ENCODE results near the gene TMEM223. TPM values are rescaled to one million over a fixed set of nuclear protein-coding genes. Genes with fewer than 3 reads are reported as not detected.
A peak's percentile ranks its signal among the peaks of the same experiment; 100 is the strongest.
"Not testable (repeated sequence)": the region's sequence is repeated elsewhere in the genome, so short reads cannot be mapped to it uniquely, and the experiment has no call there.

Gene TMEM223, protein sequence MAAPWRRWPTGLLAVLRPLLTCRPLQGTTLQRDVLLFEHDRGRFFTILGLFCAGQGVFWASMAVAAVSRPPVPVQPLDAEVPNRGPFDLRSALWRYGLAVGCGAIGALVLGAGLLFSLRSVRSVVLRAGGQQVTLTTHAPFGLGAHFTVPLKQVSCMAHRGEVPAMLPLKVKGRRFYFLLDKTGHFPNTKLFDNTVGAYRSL
- 9.0 and 11.5 TPM in 2 replicates for total RNA-seq

DNA sequence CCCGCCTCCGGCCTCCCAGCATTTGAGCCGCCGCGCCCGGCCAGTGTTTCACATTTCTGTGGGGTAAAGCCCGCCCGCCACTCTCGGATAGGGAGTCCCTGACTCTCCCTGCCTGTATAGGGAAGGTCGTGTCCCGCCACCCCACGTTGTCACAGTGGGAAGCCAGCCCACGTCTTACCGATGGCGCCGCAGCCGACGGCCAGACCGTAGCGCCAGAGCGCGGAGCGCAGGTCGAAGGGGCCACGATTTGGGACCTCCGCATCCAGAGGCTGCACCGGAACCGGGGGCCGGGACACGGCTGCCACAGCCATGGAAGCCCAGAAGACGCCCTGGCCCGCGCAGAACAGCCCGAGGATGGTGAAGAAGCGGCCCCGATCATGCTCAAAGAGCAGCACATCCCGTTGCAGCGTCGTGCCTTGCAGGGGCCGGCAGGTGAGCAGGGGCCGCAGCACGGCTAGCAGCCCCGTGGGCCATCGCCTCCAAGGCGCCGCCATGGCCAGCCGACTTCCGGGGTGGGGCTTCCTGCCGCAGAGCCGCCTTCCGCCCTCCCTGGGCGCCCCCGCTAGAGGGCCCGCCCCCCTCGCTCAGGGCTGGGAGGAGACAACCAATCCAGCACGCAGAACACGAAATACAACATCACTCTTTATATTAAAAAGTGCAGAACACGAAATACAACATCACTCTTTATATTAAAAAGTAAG lies at the start of gene TMEM223:
Gene TMEM223 (minus strand): TSS at position 506 of the 701 bp plus-strand sequence. CDS start 12 bp downstream, at position 494.
- peak within 1 kb of the TSS; percentile 96 for H3K4me3 ChIP-seq (ENCODE audit: insufficient read depth, low read length)
- peaks cover 36% of the 10 kb centered on the region for H3K79me2 ChIP-seq (ENCODE audit: insufficient read depth, low read length)
- H4K20me1 ChIP-seq (ENCODE audit: insufficient read depth, low read length): peaks cover 18% of the 10 kb centered on the region
- TF ChIP-seq, protein P1, sequence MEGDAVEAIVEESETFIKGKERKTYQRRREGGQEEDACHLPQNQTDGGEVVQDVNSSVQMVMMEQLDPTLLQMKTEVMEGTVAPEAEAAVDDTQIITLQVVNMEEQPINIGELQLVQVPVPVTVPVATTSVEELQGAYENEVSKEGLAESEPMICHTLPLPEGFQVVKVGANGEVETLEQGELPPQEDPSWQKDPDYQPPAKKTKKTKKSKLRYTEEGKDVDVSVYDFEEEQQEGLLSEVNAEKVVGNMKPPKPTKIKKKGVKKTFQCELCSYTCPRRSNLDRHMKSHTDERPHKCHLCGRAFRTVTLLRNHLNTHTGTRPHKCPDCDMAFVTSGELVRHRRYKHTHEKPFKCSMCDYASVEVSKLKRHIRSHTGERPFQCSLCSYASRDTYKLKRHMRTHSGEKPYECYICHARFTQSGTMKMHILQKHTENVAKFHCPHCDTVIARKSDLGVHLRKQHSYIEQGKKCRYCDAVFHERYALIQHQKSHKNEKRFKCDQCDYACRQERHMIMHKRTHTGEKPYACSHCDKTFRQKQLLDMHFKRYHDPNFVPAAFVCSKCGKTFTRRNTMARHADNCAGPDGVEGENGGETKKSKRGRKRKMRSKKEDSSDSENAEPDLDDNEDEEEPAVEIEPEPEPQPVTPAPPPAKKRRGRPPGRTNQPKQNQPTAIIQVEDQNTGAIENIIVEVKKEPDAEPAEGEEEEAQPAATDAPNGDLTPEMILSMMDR (IDR thresholded peaks at IDR 0.05; ENCODE audit: extremely low read depth, low read depth, low read length): no peak
- H3K9me3 ChIP-seq (ENCODE audit: low read depth, low read length): no peaks in the 10 kb centered on the region
- peak within 1 kb of the TSS; percentile 77 for H3K27ac ChIP-seq (ENCODE audit: low read depth, low read length)
- H3K4me1 ChIP-seq (ENCODE audit: insufficient read depth, low read length): peaks cover 29% of the 10 kb centered on the region
- H3K27me3 ChIP-seq (ENCODE audit: insufficient read depth, low read length): no peaks in the 10 kb centered on the region
- H3K4me2 ChIP-seq (ENCODE audit: insufficient read depth, low read length): peak within 1 kb of the TSS; percentile 73
- peak within 1 kb of the TSS; percentile 73 for H2AFZ ChIP-seq (ENCODE audit: low read length)
- DNase-seq (ENCODE audit: insufficient read length, low spot score, missing footprints): peak; percentile 98
- H3K36me3 ChIP-seq (ENCODE audit: insufficient read depth, low read length): peaks cover 63% of the 10 kb centered on the region

- H2AFZ ChIP-seq (ENCODE audit: low read length); H4K20me1 ChIP-seq (ENCODE audit: insufficient read depth, low read length): not testable (repeated sequence)
Measured at GRCh38 chr11:62840721-62841360, 49.0 kb upstream of the TMEM223 start.

DNA sequence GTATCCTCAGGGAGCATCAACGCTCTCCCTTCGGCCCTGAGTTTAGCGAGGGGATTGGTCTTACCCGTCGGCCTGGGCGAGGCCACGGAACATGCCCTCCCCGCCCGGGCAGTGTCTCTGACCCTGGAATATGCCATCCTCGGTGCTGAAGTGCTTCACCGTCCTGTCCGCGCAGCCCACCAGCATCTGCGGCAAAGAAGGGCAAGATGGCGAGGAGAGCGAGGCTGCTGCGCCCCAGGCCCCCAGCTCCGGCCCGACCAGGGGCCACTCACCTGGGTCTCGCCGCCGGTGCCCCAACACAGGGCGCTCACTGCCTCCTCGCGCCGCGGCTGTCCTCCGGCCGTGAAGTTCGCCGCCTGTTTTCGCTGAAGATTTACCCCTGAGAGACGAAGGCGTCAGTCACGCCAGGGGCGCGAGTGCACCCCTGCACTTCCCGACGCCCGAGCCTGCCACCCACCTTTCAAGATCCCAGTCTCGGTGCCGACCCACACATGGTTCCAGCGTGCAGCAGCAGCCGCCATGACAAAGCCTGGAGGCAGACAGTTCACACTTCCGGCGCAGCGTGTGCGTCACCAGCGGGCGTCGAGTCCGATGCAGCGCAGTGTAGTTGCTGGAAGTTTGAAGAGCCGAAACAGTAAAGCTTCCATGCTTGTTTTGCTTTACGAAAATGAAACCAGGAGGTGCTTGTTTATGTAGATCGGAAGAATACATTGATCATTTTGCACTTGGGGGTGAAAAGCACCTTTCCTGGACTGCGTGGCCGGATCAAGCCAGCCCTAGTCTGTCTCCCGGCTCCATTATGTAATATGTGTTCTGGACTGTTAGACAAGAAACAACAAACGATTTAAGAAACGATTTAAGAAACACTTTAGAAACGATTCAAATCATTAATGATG lies 47.5 kb upstream of the TMEM223 start, which contains the start of gene WDR74:
Gene WDR74 (minus strand): TSS at position 541 of the 896 bp plus-strand sequence. CDS start 20 bp downstream, at position 521.
- Histone ChIP-seq H3K36me3 (ENCODE audit: insufficient read depth, low read length) (peaks cover 20% of the 10 kb centered on the region), H3K27ac (ENCODE audit: low read depth, low read length) (peak within 1 kb of the TSS; percentile 90), H3K4me3 (ENCODE audit: insufficient read depth, low read length) (peak within 1 kb of the TSS; percentile 95), H3K9me3 (ENCODE audit: low read depth, low read length) (no peaks in the 10 kb centered on the region), H3K27me3 (ENCODE audit: insufficient read depth, low read length) (no peaks in the 10 kb centered on the region), H4K20me1 (ENCODE audit: insufficient read depth, low read length) (no peaks in the 10 kb centered on the region), H3K4me1 (ENCODE audit: insufficient read depth, low read length) (peaks cover 23% of the 10 kb centered on the region), H2AFZ (ENCODE audit: low read length) (peak within 1 kb of the TSS; percentile 74), H3K4me2 (ENCODE audit: insufficient read depth, low read length) (peak within 1 kb of the TSS; percentile 89), H3K79me2 (ENCODE audit: insufficient read depth, low read length) (peaks cover 46% of the 10 kb centered on the region)
- peak; percentile 96 for DNase-seq (ENCODE audit: insufficient read length, low spot score, missing footprints)
- TF ChIP-seq, protein P1 (IDR thresholded peaks at IDR 0.05; ENCODE audit: extremely low read depth, low read depth, low read length): no peak

More at GRCh38 chr11:62840721-62841360, 49.0 kb upstream of the TMEM223 start:
- H3K4me2 ChIP-seq (ENCODE audit: insufficient read depth, low read length): peak overlapping the region; percentile 89
- peak overlapping the region; percentile 90 for H3K27ac ChIP-seq (ENCODE audit: low read depth, low read length)
- H3K79me2 ChIP-seq (ENCODE audit: insufficient read depth, low read length): peaks cover 31% of the 10 kb centered on the region
- not testable (repeated sequence) for H3K9me3 ChIP-seq (ENCODE audit: low read depth, low read length); H3K36me3 ChIP-seq (ENCODE audit: insufficient read depth, low read length); H3K27me3 ChIP-seq (ENCODE audit: insufficient read depth, low read length)
- H3K4me3 ChIP-seq (ENCODE audit: insufficient read depth, low read length): peak overlapping the region; percentile 95
- H3K4me1 ChIP-seq (ENCODE audit: insufficient read depth, low read length): peaks cover 23% of the 10 kb centered on the region
- DNase-seq (ENCODE audit: insufficient read length, low spot score, missing footprints): peak; percentile 69

DNA sequence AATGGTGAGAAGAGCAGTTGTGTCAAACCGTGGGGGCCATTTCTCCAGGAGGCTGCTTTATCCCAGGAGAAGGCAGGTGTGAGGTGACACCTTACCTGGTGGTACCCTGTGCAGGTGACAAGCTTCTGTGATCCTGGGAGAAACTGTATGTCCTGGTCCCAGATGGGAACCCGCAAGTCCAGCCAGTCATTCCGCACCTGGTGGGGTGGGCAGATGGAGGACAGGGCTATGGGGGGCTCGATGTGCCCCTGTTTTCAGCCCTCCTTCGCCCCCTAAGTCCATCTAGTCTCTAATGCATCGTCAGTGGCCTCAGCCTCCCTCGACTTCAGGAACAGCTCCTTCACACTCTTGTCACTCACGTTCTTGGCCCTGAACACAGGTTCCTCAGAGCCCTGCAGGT lies 43.5 kb upstream of the TMEM223 start:
- H3K79me2 ChIP-seq (ENCODE audit: insufficient read depth, low read length): peaks cover 74% of the 10 kb centered on the region
- H3K9me3 ChIP-seq (ENCODE audit: low read depth, low read length): no peaks in the 10 kb centered on the region
- no peak for DNase-seq (ENCODE audit: insufficient read length, low spot score, missing footprints)
- peaks cover 22% of the 10 kb centered on the region for H3K4me1 ChIP-seq (ENCODE audit: insufficient read depth, low read length)
- no peaks in the 10 kb centered on the region for H3K27me3 ChIP-seq (ENCODE audit: insufficient read depth, low read length)
- no peak overlapping the region for H3K4me2 ChIP-seq (ENCODE audit: insufficient read depth, low read length)
- peaks cover 13% of the 10 kb centered on the region for H4K20me1 ChIP-seq (ENCODE audit: insufficient read depth, low read length)
- TF ChIP-seq, protein P1 (IDR thresholded peaks at IDR 0.05; ENCODE audit: extremely low read depth, low read depth, low read length): no peak
- H3K36me3 ChIP-seq (ENCODE audit: insufficient read depth, low read length): peaks cover 32% of the 10 kb centered on the region
- H2AFZ ChIP-seq (ENCODE audit: low read length): no peak overlapping the region
- no peak overlapping the region for H3K4me3 ChIP-seq (ENCODE audit: insufficient read depth, low read length)
- H3K27ac ChIP-seq (ENCODE audit: low read depth, low read length): no peak overlapping the region
